Activated CD4-positive, alpha-beta T cell treated with anti-CD3 and anti-CD28 coated beads, Interleukin-2, amount 50 U/mL, for 1 hour (primary cell): Measurements from ENCODE around the gene BPIFB2.
"Not testable (repeated sequence)": the region's sequence is repeated elsewhere in the genome, so short reads cannot be mapped to it uniquely, and the experiment has no call there.

Source experiments
- DNase-seq: peaks from one replicate; pipeline ENCODE4 v3.0.0-alpha.2; 2020

The BPIFB2 gene, protein sequence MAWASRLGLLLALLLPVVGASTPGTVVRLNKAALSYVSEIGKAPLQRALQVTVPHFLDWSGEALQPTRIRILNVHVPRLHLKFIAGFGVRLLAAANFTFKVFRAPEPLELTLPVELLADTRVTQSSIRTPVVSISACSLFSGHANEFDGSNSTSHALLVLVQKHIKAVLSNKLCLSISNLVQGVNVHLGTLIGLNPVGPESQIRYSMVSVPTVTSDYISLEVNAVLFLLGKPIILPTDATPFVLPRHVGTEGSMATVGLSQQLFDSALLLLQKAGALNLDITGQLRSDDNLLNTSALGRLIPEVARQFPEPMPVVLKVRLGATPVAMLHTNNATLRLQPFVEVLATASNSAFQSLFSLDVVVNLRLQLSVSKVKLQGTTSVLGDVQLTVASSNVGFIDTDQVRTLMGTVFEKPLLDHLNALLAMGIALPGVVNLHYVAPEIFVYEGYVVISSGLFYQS

DNA sequence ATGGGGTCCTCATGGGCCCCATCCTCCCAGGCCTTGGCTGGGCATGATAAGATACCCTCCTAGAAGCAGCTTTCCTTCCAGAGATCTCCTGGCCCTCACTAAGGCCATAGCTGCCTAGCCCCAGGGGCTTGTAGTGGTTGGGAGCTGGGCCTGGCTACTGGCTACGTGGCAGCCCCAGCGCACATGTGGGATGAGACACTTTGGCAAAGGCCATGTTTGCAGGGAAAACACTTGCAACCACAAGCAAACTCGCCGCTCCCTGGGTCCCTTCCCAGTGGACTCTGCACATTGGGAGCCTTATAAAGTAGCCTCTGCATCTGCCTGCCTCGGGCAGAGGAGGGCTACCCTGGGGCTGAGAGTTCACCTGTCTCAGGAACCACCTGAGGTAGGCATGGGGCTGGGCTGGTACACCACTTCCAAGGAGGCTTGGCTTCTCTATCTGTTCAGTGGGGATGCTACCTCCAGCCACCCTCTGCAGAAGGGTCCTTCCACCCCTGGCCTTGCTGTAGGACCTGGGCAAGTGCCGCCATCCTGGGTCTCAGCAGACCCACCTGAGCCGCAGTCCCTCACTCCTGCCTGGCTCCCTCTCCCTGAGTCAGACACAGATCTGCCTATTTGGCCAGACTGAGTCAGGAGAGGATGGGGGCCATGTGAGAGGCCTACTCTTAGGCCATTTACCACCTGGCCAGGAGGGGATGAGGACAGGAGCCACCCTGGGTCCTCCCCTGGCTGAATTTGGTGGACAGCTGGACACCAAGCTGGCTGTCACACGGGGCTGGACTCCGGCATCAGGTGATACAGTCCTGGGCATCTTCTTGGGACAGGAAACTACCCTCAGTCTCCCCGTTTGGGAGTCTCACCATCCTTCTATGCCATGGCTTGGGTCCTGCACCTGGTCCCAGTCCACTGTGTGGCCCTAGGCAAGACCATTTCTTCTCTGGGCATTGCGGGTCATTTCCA lies at the start of gene BPIFB2:
Gene BPIFB2, plus strand, starts transcription at position 329 of the 960 bp plus-strand sequence. CDS start 871 bp downstream, outside the sequence.
- DNase-seq: no peak

DNA sequence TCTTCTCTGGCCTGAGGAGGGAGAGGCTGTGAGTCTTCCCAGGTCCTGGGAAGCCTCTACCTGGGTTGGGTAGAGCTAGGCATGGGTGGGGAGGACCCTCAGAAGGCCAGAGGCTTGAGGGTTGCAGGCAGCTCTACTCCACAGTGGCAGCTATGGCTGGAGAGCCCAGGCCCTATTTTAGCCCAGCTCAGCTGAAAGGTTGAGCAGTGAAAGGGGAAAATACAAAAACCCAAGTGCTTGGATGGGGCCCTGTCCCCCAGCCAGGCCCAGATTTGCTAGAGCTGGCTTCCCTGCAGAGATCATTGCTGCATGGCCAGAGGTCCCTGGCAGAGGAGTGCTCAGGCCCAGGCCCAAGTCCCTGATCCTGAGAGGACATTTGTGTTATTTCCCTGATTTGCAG lies 48.9 kb upstream of the BPIFB2 start:
- no peak for DNase-seq

DNA sequence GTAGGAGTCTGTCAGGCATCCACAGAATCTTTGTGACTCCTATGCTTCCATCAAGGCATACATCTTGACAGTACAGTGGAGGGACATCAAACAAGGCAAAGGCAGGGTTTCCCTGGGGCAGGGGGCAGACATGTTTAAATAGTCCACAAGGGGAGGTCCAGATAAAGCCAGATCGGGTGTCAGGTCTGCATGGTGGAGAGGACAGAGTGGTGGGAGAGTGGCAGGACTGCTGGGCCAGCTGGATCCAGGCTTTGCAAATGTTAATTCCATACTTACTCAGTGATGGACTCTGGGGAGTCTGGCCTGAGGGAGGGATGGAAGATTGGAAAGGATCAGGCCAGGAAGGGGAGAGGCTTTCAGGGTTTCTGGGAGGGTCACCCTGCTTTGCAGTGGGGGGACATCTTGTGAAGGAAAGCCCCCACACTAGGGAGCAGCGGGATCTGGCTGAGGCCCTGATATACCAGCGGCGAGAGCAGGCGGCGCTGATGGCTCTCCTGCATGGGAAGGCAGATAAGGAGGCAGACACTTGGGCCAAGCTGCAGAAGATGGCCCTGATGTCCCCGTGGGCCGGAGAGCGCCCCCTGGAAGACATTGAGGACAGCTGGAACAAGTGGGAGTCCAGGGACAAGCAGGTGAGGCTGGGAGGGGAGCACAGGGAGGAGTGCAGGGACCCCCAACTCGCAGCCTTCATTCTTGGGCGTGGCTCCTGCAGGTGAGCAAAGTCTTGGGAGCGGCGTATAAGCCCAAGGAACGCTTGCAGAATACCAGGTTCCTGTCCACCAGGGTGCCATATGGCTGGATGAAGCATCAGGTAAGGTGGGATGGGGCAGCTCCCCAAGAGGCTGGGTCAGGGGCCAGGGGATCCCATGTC lies 47.9 kb upstream of the BPIFB2 start:
- DNase-seq: no peak

DNA sequence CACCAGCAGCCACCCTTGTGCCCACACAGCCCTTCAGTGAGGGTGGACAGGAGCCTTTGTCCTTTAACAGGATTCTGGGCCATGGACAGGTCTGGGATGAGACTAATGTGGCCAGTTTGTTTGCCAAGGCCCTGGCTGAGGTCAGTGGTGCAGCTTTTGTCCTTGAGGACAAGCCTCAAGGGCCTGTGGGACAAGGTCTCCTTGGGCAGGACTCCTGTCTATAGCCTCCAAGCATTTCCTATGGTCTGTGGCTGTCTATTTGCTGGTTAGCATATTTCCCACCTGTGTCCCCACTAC lies 47.3 kb upstream of the BPIFB2 start:
- DNase-seq: no peak

DNA sequence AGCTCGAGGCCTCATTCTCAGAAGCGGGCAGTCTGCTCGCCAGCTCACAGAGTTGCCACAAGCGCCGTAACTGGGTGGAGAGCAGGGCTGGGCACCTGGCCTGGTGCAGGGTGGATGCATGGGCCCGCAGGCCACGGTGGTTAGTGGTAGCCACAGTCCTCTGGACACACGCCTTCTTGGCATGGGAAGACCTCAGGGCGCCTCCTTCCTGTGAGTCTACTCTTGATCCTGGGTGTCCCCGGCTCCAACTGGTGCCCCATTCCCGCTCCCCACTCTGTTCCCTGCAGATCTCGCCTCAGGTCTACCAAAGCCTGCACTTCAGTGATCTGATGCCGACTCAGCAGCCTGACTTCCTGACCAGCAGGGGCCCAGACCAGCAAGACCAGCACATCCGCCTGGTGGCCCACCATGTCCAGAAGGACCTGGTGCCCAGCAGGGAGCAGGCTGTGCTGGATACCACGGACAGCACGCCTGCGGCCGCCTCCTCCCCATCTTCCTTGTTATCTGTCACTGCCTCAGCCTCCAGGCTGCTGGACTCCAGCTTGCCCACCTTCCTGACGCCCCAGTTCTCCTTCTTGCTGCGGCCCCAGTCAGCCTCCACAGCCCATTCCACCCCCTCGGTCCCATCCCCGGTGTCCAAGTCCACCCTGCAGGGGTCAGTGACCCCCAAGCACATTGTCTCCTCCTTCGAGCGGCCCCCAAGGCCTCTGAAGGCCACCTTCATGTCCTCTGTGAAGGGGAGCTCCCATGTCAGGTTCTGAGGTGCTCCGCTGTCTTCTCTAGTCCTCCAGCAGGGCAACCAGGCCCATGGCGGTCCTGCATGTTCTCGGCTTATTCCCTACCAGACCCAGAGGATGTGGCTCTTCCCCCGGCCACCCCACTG lies 46.4 kb upstream of the BPIFB2 start:
- DNase-seq: no peak

DNA sequence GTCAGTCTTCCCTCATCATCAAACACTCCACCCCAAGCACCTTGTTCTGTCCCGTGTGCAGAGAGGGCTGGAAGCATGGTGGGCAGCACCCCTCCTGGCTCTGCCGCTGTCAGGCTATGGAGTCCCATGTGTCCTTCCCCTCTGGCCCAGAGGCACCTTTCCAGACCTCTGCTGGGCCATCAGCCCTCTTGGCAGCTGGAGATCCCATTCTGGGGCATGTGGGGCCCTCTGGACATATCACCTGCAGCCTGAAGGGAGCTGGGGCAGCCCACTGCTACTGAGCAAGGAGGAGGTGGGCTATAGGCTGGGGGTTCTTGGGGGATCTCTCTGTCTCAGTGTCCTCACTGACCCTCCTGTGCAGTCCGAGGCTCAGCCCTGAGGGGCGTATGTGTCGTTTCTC lies 45.5 kb upstream of the BPIFB2 start:
- no peak for DNase-seq

DNA sequence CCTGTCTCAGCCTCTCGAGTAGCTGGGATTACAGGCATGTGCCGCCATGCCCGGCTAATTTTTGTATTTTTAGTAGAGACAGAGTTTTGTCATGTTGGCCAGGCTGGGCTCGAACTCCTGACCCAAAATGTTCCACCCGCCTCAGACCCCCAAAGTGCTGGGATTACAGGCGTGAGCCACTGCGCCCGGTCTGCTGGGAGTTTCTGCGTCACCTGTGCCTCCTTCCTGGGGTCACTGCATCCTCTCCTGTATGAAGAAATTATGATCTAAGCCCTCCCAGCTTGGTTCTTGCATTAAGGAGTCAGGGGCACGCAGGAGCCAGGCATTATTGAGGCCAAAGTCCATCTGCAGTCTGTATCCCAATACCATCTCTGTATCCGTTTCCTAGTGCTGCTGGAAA lies 44.9 kb upstream of the BPIFB2 start:
- not testable (repeated sequence) for DNase-seq

DNA sequence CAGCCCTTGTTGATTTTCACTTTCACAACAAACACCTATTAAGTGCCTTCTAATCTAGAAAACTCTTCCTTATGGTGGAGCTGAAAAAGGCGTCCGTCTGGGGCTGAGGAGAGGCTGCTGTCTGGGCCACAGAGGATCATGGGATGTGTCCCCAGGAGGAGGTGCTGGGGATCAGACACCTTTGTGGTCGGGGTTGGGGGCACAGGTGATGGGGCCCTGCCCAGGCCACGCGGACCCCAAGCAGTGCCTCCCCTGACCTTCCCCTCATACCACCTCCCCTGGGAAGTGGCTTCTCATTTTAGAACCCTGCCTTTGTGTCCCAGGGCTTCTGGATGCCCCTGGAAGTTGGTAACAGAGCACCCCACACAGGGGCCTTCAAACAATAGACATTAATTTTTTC lies 44.3 kb upstream of the BPIFB2 start:
- no peak for DNase-seq

DNA sequence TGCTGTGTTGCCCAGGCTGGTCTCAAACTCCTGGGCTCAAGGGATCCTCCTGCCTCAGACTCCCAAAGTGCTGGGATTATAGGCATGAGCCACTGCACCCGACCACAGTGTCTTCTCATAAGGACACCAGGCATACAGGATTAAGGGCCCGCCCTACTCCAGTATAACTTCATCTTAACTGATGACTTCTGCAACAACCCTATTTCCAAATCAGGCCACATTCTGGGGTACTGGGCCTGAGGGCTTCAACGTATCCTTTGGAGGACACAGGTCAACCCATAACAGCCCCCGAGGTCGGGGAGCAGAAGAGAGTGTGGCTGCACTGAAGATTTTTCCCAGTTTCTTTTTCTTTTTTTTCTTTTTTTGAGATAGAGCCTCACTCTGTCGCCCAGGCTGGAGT lies 42.9 kb upstream of the BPIFB2 start:
- no peak for DNase-seq

DNA sequence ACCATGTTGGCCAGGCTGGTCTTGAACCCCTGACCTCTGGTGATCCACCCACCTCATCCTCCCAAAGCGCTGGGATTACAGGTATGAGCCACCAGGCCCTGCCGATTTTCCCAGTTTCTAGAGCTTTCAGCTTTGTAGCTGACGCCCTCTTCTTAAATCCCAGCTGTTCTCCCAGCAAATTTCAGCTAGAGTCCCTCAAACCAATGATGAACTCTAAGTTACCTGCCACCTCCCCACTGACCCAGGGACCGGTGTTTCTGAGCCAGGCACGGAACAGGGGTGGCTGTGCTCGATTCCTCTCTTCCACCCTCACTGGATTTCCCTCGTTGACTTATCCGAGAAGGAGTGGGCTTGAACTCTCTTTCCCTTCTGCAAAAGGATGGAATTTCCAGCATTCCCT lies 42.4 kb upstream of the BPIFB2 start:
- DNase-seq: no peak

DNA sequence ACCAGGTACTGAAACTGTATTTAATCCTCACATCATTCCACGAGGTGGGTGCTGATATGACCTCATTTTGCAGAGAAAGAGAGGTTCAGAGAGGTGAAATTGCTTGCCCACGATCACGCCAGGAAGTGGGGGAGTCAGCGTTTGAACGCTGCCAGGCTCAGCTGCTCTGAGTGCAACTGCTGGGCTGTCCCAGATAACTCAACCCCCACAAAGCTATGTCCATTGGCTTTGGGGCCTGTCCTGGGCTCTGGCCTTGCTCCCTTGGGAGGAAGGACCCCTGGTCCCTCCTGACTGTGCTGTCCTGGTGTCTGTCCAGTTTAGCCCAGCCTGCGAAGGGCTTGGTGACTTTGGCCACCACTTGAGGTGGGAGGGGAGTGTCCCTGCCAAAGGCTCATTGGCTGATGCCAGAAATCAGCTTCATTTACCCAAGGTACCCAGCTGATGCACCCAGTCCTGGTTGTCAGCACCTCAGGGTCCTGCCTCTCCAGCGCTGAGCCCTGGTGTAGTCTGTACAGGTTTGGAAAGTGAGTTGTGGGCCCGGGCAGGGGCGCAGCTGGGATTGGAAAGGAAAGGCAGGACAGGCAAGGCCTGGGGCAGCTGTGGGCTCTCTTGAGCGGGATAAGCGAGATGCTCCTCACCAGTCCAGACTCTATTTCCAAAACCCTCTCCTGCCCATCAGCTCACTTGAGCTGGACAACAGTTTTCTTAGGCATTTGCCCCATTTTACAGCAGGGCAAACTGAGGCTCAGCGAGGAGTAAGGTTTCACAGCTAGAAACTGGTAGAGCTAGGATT lies 41.7 kb upstream of the BPIFB2 start:
- peak; percentile 33 for DNase-seq

DNA sequence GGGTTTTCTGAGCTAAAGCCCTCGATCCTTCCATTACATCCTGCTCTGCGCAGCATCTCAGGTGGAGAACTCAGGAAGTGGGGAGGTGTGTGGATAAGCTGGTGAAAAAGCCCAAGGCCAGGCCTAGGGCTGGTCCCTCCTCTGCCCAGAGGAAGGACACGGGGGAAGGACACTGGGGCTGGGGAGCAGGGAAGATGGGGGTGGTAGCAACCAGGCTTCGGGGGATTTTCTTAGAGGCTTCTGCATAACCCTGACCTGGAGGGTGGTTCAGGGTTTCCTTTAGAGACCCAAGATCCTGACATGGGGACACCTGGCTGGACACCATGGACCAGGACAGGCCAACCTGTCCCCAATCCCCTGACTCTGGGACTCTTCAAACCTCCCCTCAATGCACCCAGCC lies 41.1 kb upstream of the BPIFB2 start:
- DNase-seq: no peak

DNA sequence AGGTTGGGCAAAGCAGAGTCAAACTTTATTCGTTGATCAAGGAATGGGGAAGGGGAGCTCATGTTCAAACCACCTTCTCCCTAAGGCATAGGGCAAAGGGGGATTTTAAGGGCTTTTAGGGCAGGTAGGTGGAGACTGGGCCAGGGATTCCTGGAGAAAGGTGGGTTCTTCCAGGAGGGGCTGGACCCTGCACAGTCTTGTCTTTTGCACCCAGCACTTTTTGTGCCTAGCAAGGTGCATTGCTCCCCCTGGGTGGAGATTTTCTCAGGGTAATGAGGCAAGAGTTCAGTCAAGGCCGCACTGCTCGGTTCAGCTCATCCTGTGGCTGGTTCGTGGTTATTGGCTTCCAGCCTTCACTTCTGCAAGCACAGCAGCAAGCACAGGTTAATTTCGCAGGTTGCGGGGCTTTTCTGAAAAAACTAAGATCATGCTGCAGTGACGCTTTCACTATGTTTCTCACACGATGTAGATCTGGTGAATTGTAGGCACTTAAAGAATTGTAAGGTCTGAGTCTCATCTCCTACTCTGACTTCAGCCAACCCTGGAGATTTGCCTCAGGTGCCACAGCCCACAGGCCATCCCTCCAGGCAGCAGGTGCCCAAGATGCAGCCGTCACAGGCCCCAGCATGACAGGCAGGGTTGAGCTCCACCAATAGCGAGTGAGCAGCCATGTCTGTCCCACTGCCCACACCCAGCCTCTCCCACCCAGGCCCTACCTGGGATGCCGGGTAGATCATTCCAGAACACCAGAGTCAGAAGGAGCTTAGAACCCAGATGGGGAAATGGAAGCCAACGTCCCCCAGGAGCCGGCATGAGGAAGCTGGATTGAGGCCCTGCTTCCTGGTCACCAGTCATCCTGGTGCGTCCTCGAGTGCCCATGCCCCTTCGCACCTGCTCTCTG lies 40.4 kb upstream of the BPIFB2 start:
- peak; percentile 45 for DNase-seq

DNA sequence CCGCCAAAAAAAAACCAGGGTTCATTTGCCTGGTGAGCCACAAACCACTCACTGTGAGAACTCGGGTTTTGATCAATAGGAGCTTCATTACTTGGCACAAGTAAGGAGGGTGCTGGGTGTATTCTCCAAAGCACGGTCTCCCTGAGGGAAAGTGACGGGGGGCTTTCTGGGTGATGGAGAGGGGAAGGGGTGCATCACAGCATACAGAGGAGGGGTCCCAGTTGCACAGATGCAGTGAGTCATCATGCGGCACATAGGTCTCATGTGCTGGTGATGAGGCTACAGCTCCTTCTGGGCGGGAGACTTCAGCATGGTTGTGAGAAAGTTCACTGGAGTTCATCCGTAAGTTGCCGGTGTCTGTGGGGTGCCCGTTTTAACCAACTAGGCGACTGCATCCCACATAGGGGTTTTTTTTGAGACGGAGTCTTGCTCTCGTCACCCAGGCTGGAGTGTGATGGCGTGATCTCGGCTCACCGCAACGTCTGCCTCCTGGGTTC lies 39.5 kb upstream of the BPIFB2 start:
- peak; percentile 57 for DNase-seq

DNA sequence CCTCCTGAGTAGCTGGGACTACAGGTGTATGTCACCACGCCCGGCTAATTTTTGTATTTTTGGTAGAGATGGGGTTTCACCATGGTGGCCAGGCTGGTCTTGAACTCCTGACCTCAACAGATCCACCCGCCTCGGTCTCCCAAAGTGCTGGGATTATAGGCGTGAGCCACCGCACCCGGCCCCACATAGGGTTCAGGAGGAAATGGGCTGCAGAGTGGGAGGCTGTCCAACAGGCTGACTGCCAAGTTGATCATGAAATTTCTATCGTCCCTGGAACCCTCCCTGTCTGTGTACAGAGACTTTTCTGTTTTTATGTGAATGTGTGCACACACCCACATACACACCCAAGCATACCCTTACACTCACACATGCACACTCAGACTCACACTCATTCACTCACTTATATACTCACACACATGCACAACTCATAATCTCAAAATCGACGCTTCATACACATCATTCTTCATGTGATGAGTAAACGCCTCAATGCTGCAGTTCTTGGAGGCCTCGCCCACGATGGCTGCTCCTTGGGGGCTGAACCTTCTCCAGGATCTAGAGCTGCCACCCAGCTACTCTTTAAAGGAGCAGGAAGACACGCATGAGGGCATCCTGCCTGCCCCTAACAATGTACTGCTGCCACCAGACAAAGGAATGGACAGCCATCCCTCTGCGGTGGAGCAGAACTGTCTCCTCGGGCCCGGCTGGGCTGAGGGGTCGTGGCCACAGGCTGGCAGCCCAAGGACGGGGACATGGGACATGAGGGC lies 38.8 kb upstream of the BPIFB2 start:
- no peak for DNase-seq

DNA sequence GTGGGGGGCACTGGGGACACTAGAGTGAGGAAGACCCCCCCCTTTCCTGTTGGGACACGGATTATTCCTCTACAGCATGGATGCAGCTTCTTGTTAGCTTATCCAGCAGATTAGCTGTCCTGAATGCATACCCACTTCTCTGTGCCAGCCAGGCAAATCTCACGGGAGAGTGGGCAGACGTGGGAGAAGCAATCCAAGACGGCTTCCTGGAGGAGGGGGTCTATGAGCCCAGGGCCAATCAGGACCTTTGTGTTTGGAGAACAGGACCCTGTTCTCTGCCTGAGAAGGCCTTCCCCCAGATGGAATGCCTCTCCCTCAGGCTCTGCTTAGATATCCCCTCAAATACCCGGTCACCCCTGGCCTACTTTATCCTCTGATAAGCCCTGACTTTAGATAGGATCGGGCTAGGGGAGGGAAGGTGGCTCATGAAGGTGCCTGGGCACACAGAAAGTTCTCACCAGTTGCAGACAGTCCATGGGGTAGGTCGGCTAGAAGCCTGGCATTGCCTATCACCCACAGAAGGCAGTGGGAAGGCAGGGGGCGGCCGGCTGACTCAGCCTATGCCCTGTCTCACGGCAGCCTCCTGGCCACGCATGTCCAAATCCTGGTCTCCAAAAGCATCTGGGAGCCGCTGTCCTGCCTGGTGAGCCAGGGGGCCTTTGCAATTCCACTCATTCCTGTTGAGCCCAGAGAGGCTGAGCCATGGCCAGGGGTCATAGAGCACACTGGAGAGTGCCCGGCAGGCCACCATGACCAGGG lies 38.0 kb upstream of the BPIFB2 start:
- no peak for DNase-seq

DNA sequence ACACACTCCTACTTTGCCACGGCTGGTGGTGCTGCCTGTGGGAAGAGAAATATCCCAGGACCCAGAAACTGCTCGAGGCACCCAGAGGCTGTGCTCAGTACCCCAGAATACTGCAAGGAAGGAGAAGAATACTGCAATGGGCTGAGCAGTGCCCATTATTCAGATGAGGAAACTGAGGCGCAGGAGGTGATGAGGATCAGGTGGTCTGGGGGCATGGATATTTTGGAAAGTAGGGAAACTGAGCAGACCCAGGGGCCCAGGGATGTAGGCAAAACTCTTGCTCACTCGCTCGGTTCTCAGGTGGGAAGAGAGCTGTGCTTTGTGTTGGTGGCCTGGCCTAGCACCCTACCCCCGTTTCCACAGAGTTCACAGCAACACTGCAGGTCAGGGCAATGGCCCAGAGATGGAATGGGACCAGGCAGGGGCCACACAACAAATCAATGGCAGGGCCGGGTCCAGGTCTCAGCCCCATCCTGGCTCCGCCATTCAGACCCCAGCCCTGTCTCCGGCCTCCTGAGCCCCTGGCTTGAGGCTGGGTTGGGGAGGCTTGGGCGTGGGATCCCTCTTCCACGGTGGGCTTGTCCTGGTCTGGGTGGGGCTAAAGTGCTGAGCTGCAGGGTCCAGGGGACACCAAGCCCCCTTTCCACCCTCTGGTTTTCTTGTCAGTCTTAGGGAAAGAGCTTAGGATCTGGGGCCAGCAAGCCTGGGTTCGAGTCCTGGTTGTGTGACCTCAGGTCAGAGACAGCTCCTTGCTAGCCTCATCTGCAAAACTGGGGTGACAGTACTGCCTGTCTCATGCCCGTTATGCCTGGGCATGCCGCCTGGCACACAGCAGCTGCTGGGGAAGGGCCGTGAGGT lies 37.2 kb upstream of the BPIFB2 start:
- no peak for DNase-seq
